ENCODE data around the gene TTYH3. TPM values are rescaled to one million over a fixed set of nuclear protein-coding genes. Genes with fewer than 3 reads are reported as not detected.
"Not testable (repeated sequence)": the region's sequence is repeated elsewhere in the genome, so short reads cannot be mapped to it uniquely, and the experiment has no call there.

The TTYH3 gene
- total RNA-seq, 1 donor from 2014 or later, result 23.7 TPM

- intact Hi-C loops (cut with micrococcal nuclease), result loop anchor here (1.0 to 2.0 kb wide), 2 partner anchors 199 to 231 kb away; no protein-coding TSS in a partner anchor
Measured at GRCh38 chr7:2681929-2682799, 50.4 kb downstream of the TTYH3 start.

- intact Hi-C loops (cut with micrococcal nuclease), result no loop called here
Measured at GRCh38 chr7:2684501-2684900, 52.7 kb downstream of the TTYH3 start.

GRCh38 chr7:2686101-2686500, 54.3 kb downstream of the TTYH3 start:
- intact Hi-C loops (cut with micrococcal nuclease), result no loop called here

- intact Hi-C loops (cut with micrococcal nuclease), result no loop called here
Measured at GRCh38 chr7:2687338-2687869, 55.6 kb downstream of the TTYH3 start.

GRCh38 chr7:2687881-2688318, 56.1 kb downstream of the TTYH3 start, which contains the start of gene AMZ1:
AMZ1 (plus strand) TSS chr7:2688202; CDS start chr7:2700452, 12,250 bp downstream.
- intact Hi-C loops (cut with micrococcal nuclease), result no loop called here

- intact Hi-C loops (cut with micrococcal nuclease), result no loop called here
Measured at GRCh38 chr7:2688409-2689342, 56.9 kb downstream of the TTYH3 start.

- intact Hi-C loops (cut with micrococcal nuclease), result no loop called here
Measured at GRCh38 chr7:2689343-2689847, 57.6 kb downstream of the TTYH3 start.

GRCh38 chr7:2689951-2690705, 58.3 kb downstream of the TTYH3 start:
- intact Hi-C loops (cut with micrococcal nuclease), result no loop called here

- intact Hi-C loops (cut with micrococcal nuclease), result no loop called here
Measured at GRCh38 chr7:2691011-2691707, 59.4 kb downstream of the TTYH3 start.

- intact Hi-C loops (cut with micrococcal nuclease), result not testable (repeated sequence)
Measured at GRCh38 chr7:2691932-2692439, 60.2 kb downstream of the TTYH3 start.

GRCh38 chr7:2692543-2692942, 60.8 kb downstream of the TTYH3 start:
- intact Hi-C loops (cut with micrococcal nuclease), result no loop called here

GRCh38 chr7:2693420-2694121, 61.8 kb downstream of the TTYH3 start:
- intact Hi-C loops (cut with micrococcal nuclease), result not testable (repeated sequence)

- intact Hi-C loops (cut with micrococcal nuclease), result not testable (repeated sequence)
Measured at GRCh38 chr7:2694122-2694436, 62.3 kb downstream of the TTYH3 start.

- intact Hi-C loops (cut with micrococcal nuclease), result loop anchor here (1.0 to 5.0 kb wide), 5 partner anchors 11 to 170 kb away; partner anchors contain the start of genes BRAT1, IQCE and TTYH3
Measured at GRCh38 chr7:2698581-2699288, 66.9 kb downstream of the TTYH3 start.

GRCh38 chr7:2699289-2699620, 67.5 kb downstream of the TTYH3 start:
- intact Hi-C loops (cut with micrococcal nuclease), result loop anchor here (1.0 to 5.0 kb wide), 5 partner anchors 10 to 170 kb away; partner anchors contain the start of genes BRAT1, IQCE and TTYH3

GRCh38 chr7:2700141-2700850, 68.5 kb downstream of the TTYH3 start:
- intact Hi-C loops (cut with micrococcal nuclease), result no loop called here

GRCh38 chr7:2701424-2701823, 69.6 kb downstream of the TTYH3 start:
- intact Hi-C loops (cut with micrococcal nuclease), result no loop called here

Data from T-helper 1 cell treated with Interleukin-12 subunit alpha and Interleukin-12 subunit beta and Interleukin-4 antibody, amounts not matched to agents 30 ng/mL and 1 ng/mL, for 36 hours (primary cell).